Heart right ventricle (tissue), 16 donors: Measurements from ENCODE around the gene MICAL3. TPM values are rescaled to one million over a fixed set of nuclear protein-coding genes. Genes with fewer than 3 reads are reported as not detected.
A peak's percentile ranks its signal among the peaks of the same experiment; 100 is the strongest.

Source experiments
- ATAC-seq, 8 donors: fragments of 200-7000 bp; cut with Tn5 transposase; one replicate each; pipeline ENCODE4 v1.9.1; 2020; ENCODE audit warnings: mild to moderate bottlenecking in 8 of 8, moderate library complexity in 8 of 8, moderate number of reproducible peaks in 1 of 8
- DNase-seq, 2 donors: peaks; one replicate each; pipeline ENCODE4 v3.0.0-alpha.2; 2020
- H3K27ac ChIP-seq, 10 donors: fragments of 200-600 bp; sonication (generic) in 2 of 10; one replicate each; pipeline versions ENCODE4 v1.5.0 to v1.8.0; 2020 to 2022; ENCODE audit warnings: mild to moderate bottlenecking in 3 of 10
- H3K27me3 ChIP-seq, 7 donors: fragments of 200-600 bp; one replicate each; pipeline ENCODE4 v1.8.0; 2021 to 2022; ENCODE audit warnings: mild to moderate bottlenecking in 2 of 7
- H3K36me3 ChIP-seq, 9 donors: fragments of 200-600 bp; sonication (generic) in 1 of 9; one replicate each; pipeline versions ENCODE4 v1.5.0 to v1.8.0; 2020 to 2022; ENCODE audit warnings: mild to moderate bottlenecking in 2 of 9
- H3K4me1 ChIP-seq, 9 donors: fragments of 200-600 bp; sonication (generic) in 1 of 9; one replicate each; pipeline versions ENCODE4 v1.5.0 to v1.8.0; 2020 to 2022; ENCODE audit warnings: mild to moderate bottlenecking in 4 of 9
- H3K4me3 ChIP-seq, 10 donors: fragments of 200-600 bp; sonication (generic) in 2 of 10; one replicate each; pipeline versions ENCODE4 v1.5.0 to v1.8.0; 2020 to 2022; ENCODE audit warnings: mild to moderate bottlenecking in 7 of 10, moderate library complexity in 2 of 10
- H3K9me3 ChIP-seq, 11 donors: fragments of 200-600 bp in 10 of 11; sonication (generic) in 2 of 11; one replicate each; pipeline versions ENCODE4 v1.5.0 to v1.8.0; 2013 to 2022; ENCODE audit warnings: mild to moderate bottlenecking in 2 of 11, control low read depth in 1 of 11, moderate library complexity in 1 of 11
- CTCF ChIP-seq, 9 donors: fragments of 200-600 bp; sonication (generic) in 2 of 9; IDR thresholded peaks; one replicate each; pipeline versions ENCODE4 v1.5.0 to v1.8.0; 2021 to 2022; ENCODE audit warnings: antibody characterized with exemption in 9 of 9, mild to moderate bottlenecking in 5 of 9, moderate library complexity in 1 of 9
- WGBS, 2 donors: extraction: QIAGEN DNeasy Blood & Tissue Kit; methylation state at CpG; one replicate each; pipeline ENCODE4 v1.1.7; 2013; ENCODE audit warnings: inconsistent platforms in 1 of 2; 5-methylcytosine and 5-hydroxymethylcytosine counted together
- intact Hi-C, 10 donors: fragments of 100-400 bp; cut with DNase I; formaldehyde crosslinking; loops; one replicate each; pipeline versions ENCODE4 v1.11.1 to v1.14.2; 2022
- polyA plus RNA-seq, 2 donors: library from polyadenylated mRNA; stranded (reverse); fragments of 200-250 nt; gene quantifications; one replicate each; pipeline ENCODE4 v1.2.3, GENCODE V29; 2013
- total RNA-seq, 10 donors: library from RNA; stranded (reverse); fragmentation: NEBNext Ultra II Directional in 3 of 10; extraction: Animal tissue kit (Norgen Biotek cat#: 25700) in 3 of 10; gene quantifications; one replicate each; pipeline versions ENCODE4 v1.2.1 to v1.2.4, GENCODE V29; 2021 to 2023
- donor health status: Arrhythmogenic right ventricular cardiomyopathy.
- donor health status: ischemic (EF 13 %, LVEDD 7.1; RV severe dilation, severe dysfunction).
- donor health status: healthy with polysubstance abuse.
- donor health status: DM: no; HTN: yes; CAD: no.
- donor health status: DM: no; HTN: no; CAD: no.
- donor health status: ischemic (EF 25% LVEDD 6.9; RV normal size, moderate dysfunction).
- donor health status: ischemic (EF 25% LVEDD 5.7; RV mildly dilated, moderate dysfunction).
- donor health status: healthy.
- donor health status: DM: yes; HTN: yes; CAD: no.
- donor health status: Ischemic cardiomyopathy.
- donor health status: ischemic (EF 35%, LVEDD 5.7; RV mildly dilated, moderate dysfunction).
- donor health status: nonischemic (EF 11% LVEDD 7.7; RV severe dilation, severe dysfunction).
- donor health status: DM: yes; HTN: yes; CAD: no.
- donor health status: PGD.
- donor health status: ischemic (EF 29% LVEDD 5.4; RV normal size, mild dysfunction).
- donor health status: nonischemic (EF 23%, LVEDD 6.1; RV moderate dilation, normal function).

Gene MICAL3
- total and polyA plus RNA-seq, 12 donors = 13.2 to 137 (median 109) TPM

GRCh38 chr22:17982572-17983141, 41.7 kb downstream of the MICAL3 start:
- Histone ChIP-seq H3K27me3 (no peaks in the 10 kb centered on the region), H3K27ac (no peak overlapping the region), H3K4me1 (peaks cover 11 to 61% (median 25%) of the 10 kb centered on the region in 9 donors), H3K9me3 (no peaks in the 10 kb centered on the region), H3K4me3 (no peak overlapping the region), H3K36me3 (no peaks in the 10 kb centered on the region)
- DNase-seq = no peak
- no peak for TF ChIP-seq CTCF (IDR thresholded peaks at IDR 0.05)
- ATAC-seq = no peak
- intact Hi-C loops = loop anchor here in 3 of 10 donors (5.0 to 10.0 kb wide), 3 partner anchors 35 to 68 kb away; partner anchors contain the start of gene MICAL3 (in 1 of the 3)
- 71 to 78% methylated on average over 7 of the region's 7 CpGs for WGBS, 2 donors

DNA sequence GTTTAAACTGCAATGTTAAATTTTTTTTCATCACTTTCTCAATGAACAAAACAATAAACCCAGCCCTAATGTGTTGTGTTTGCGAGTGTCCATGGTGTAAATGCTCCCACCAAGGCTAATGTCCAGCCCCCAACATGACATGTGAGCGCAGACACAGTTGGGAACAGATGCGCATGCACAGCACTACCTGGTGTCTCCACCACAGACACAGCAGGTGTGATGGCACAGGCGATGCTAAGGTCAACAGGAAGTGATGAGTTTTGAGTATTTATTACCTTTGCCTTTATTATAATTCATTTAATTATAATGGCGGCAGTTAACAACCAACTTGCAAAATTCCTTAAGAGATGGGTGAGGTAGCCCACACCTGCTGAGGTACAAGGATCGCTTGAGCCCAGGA, 42.9 kb downstream of the MICAL3 start:
- intact Hi-C loops = loop anchor here in 3 of 10 donors (5.0 to 10.0 kb wide), 3 partner anchors 34 to 67 kb away; partner anchors contain the start of gene MICAL3 (in 1 of the 3)
- DNase-seq = no peak
- 77 to 80% methylated on average over 6 of the region's 6 CpGs for WGBS, 2 donors

GRCh38 chr22:17980638-17981051, 43.7 kb downstream of the MICAL3 start:
- intact Hi-C loops = loop anchor here in 3 of 10 donors (5.0 to 10.0 kb wide), 3 partner anchors 33 to 66 kb away; partner anchors contain the start of gene MICAL3 (in 1 of the 3)
- no peaks in the 10 kb centered on the region for H3K27me3 ChIP-seq
- TF ChIP-seq CTCF (IDR thresholded peaks at IDR 0.05) = no peak
- 3 to 4% methylated on average over 13 of the region's 13 CpGs for WGBS, 2 donors
- H3K36me3 ChIP-seq = no peaks in the 10 kb centered on the region
- peak in 7 of 8 donors; percentile 21 to 74 (median 56) for ATAC-seq
- peak overlapping the region in 5 of 10 donors; percentile 7 to 25 (median 12) for H3K4me3 ChIP-seq
- peaks cover 11 to 58% (median 25%) of the 10 kb centered on the region in 9 donors for H3K4me1 ChIP-seq
- no peaks in the 10 kb centered on the region for H3K9me3 ChIP-seq
- H3K27ac ChIP-seq = peak overlapping the region in 7 of 10 donors; percentile 7 to 65 (median 36)
- DNase-seq = peak in 1 of 2 donors; percentile 33

More for the DNA sequence above, 42.9 kb downstream of the MICAL3 start:
- ATAC-seq = no peak
- Histone ChIP-seq H3K36me3 (no peaks in the 10 kb centered on the region), H3K4me1 (peaks cover 11 to 60% (median 25%) of the 10 kb centered on the region in 9 donors), H3K27me3 (no peaks in the 10 kb centered on the region), H3K4me3 (no peak overlapping the region), H3K27ac (peak overlapping the region in 1 of 10 donors; percentile 65), H3K9me3 (no peaks in the 10 kb centered on the region)
- no peak for TF ChIP-seq CTCF (IDR thresholded peaks at IDR 0.05)

DNA sequence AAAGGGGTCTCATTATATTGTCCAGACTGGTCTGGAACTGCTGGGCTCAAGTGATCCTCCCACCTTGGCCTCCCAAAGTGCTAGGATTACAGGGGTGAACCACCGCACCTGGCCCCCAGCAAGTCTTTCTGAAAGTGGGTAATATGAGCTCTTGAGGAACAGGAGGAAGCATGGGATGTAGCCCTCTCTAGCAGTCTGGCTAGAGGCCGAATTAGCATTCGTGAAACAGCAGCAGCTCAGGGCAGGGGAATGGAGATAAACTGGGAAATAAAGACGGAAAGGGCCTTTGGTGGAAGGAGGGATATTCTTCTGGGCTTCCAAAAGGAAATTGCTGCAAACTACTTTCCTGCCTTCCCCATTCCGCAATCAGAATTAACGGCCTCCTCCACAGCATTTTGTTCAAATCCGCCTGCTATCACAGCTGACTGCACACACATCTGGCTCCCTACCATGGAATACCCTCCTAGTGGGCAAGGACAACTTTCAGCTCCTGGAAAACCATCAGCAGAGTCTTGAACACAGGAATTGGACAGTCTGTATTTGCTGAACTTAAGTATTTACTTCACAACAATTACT, 44.3 kb downstream of the MICAL3 start:
- peaks cover 11 to 61% (median 27%) of the 10 kb centered on the region in 9 donors for H3K4me1 ChIP-seq
- no peaks in the 10 kb centered on the region for H3K36me3 ChIP-seq
- H3K4me3 ChIP-seq = peak overlapping the region in 2 of 10 donors; percentile 12 to 25
- intact Hi-C loops = loop anchor here in 3 of 10 donors (5.0 to 10.0 kb wide), 3 partner anchors 33 to 65 kb away; partner anchors contain the start of gene MICAL3 (in 1 of the 3)
- ATAC-seq = peak in 5 of 8 donors; percentile 4 to 35 (median 14)
- 28 to 31% methylated on average over 7 of the region's 7 CpGs for WGBS, 2 donors
- TF ChIP-seq CTCF (IDR thresholded peaks at IDR 0.05) = no peak
- no peak for DNase-seq
- no peaks in the 10 kb centered on the region for H3K9me3 ChIP-seq
- no peaks in the 10 kb centered on the region for H3K27me3 ChIP-seq
- peak overlapping the region in 7 of 10 donors; percentile 7 to 65 (median 36) for H3K27ac ChIP-seq
